Activated naive CD8-positive, alpha-beta T cell treated with anti-CD3 and anti-CD28 coated beads, Interleukin-2, amount 50 U/mL, for 16 hours (primary cell): ENCODE results near the gene TBC1D5.
"Not testable (repeated sequence)": the region's sequence is repeated elsewhere in the genome, so short reads cannot be mapped to it uniquely, and the experiment has no call there.

Experiments used
- DNase-seq: peaks from one replicate; pipeline ENCODE4 v3.0.0-alpha.2; 2020; ENCODE audit warnings: low read depth, low spot score

The TBC1D5 gene

GRCh38 chr3:17138246-17139039 lies 604.0 kb downstream of the TBC1D5 start:
- no peak for DNase-seq

GRCh38 chr3:17137321-17137826 lies 605.1 kb downstream of the TBC1D5 start:
- DNase-seq, result no peak

- no peak for DNase-seq
Observed at GRCh38 chr3:17136136-17136721, 606.2 kb downstream of the TBC1D5 start.

- DNase-seq, result no peak
Observed at GRCh38 chr3:17135696-17136095, 606.7 kb downstream of the TBC1D5 start.

DNA sequence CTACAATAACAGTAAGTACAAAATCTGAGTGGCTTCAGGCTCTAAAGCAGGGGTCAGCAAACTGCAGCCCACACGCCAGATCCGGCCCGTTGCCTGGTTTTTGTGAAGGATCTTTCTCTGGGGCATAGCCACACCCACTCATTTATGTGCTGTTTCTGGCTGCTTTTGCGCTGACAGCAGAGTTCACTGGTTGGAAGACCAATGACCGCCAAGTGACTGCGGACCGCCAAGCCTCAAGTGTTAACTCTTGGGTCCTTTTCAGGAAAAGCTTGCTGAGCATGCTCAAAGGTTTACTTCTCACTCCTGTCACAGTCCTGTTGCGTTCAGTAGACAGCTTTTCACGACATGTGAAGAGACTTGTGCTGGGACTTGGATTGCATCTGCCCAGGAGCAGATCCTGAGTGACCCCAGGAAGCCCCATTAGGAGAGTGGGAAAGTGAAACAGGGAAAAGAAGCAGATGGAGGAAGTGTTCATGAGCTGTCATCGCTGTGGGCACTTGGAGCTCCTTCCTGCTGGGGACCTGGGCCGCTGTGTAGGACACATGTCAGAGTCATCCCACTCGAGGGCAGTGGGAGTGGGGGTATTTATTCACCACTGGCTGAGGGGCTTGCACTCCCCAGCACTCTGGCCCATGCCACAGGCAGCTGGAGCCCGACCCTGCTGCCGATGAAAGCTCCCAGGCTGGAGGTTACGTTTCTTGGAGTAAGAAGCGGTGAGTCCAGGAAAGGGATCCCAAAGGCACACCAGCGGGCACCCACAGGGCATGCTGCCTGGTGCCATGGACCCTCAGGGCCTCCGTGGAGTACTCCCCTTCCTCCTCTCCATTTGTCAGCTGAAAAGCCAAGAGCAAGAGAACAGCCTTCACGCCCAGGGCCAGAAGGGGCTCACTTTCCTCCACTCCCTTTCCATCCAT lies 608.5 kb downstream of the TBC1D5 start:
- no peak for DNase-seq

- DNase-seq, result no peak
Observed at GRCh38 chr3:17132286-17133115, 609.9 kb downstream of the TBC1D5 start.

GRCh38 chr3:17130956-17131355 lies 611.5 kb downstream of the TBC1D5 start:
- DNase-seq, result no peak

DNA sequence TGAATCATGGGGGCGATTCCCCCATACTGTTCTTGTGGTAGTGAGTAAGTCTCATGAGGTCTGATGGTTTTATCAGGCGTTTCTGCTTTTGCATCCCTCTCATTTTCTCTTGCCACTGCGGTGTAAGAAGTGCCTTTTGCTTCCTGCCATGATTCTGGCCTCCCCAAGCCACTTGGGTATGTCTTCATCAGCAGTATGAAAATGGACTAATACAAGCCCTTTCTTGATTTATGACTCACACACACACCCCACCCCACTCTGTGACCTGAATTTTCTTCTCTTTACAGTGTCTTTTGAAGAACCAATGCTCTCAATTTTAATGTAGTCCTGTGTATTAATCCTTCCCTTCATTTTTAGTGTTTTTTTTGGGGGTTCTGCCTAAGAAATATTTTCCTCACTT lies 612.9 kb downstream of the TBC1D5 start:
- DNase-seq, result no peak

GRCh38 chr3:17128671-17129070 lies 613.8 kb downstream of the TBC1D5 start:
- not testable (repeated sequence) for DNase-seq

GRCh38 chr3:17125738-17126442 lies 616.5 kb downstream of the TBC1D5 start:
- DNase-seq, result no peak

DNA sequence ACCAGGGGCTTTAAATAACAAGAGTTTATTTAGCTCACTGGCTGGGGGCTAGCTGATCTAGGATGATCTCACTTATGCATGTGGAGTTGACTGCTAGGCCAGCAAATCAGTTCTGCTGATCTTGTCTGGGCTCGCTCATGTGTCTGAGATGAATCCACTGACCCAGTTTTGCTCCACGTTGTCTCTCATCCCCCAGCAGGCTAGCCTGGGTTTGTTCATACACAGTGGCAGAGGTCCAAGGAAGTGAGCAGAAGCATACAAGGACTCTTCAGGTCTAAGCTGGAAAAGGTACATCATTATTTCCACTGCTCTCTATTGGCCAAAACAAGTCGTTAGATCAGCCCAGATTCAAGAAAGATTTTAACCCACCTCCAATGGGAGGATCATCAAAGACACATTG lies 619.7 kb downstream of the TBC1D5 start:
- DNase-seq, result no peak

- DNase-seq, result no peak
Observed at GRCh38 chr3:17121336-17121735, 621.1 kb downstream of the TBC1D5 start.

DNA sequence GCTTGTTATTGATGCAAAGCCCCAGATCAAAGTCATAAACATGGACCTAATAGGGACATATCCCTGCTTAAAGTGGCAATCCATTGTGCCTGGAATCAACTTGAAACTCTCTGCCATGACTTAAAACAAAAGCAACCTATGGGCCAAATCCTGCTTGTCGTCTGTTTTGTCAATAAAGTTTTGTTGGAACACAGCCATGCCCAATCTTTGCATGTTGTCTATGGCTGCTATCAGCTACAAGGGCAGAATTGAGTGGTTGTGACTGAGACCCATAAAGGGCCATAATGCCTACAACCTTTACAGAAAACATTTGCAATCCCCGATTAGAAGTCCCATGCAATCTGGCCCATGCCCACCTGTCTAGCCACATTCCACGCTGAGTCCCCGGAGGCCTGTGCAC lies 622.3 kb downstream of the TBC1D5 start:
- no peak for DNase-seq

- DNase-seq, result no peak
Observed at GRCh38 chr3:17119201-17120072, 623.0 kb downstream of the TBC1D5 start.

GRCh38 chr3:17118771-17119170 lies 623.7 kb downstream of the TBC1D5 start:
- DNase-seq, result no peak

GRCh38 chr3:17116007-17116600 lies 626.3 kb downstream of the TBC1D5 start:
- no peak for DNase-seq

GRCh38 chr3:17115186-17115585 lies 627.2 kb downstream of the TBC1D5 start:
- no peak for DNase-seq

DNA sequence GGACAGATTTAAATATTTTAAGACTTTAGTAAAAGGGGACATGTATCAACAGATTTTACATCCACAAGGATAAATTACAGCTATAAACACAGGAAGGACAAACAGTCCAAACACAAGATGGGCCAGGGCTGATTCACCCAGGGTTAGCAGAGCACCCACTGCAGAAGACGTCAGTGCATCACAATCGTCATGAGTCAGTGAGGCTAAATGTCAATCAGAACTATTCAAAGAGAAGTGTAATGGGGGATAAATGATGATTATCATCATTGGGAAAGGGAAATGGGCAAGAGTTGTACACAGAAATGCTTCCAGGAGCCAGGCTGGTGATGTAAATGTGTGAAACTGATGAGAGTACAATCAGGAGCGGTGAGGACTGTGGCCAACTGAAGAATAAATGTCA lies 630.8 kb downstream of the TBC1D5 start:
- DNase-seq, result no peak
